Right lobe of liver (tissue), 6 donors: ENCODE data around the gene PRCP. TPM values are rescaled to one million over a fixed set of nuclear protein-coding genes. Genes with fewer than 3 reads are reported as not detected.

Experiments used
- ATAC-seq, 4 donors: fragments of 200-7000 bp; cut with Tn5 transposase; one replicate each; pipeline ENCODE4 v1.9.1; 2020; ENCODE audit warnings: mild to moderate bottlenecking in 4 of 4, moderate library complexity in 4 of 4
- DNase-seq, 3 donors: peaks; one replicate each; pipeline ENCODE4 v3.0.0-alpha.2; 2020
- H3K27ac ChIP-seq, 3 donors: fragments of 200-600 bp; one replicate each; pipeline ENCODE4 v1.8.0; 2022
- H3K27me3 ChIP-seq, 2 donors: fragments of 200-600 bp; one replicate each; pipeline ENCODE4 v1.8.0; 2022
- H3K36me3 ChIP-seq, 4 donors: fragments of 200-600 bp; sonication (generic) in 1 of 4; one replicate each; pipeline versions ENCODE4 v1.5.1 to v1.8.0; 2017 to 2022; ENCODE audit warnings: control low read depth in 1 of 4
- H3K4me1 ChIP-seq, 4 donors: fragments of 200-600 bp; sonication (generic) in 1 of 4; one replicate each; pipeline versions ENCODE4 v1.5.1 to v1.8.0; 2017 to 2022; ENCODE audit warnings: control low read depth in 1 of 4
- H3K4me3 ChIP-seq, 3 donors: fragments of 200-600 bp; one replicate each; pipeline ENCODE4 v1.8.0; 2022
- H3K9me3 ChIP-seq, 4 donors: fragments of 200-600 bp; sonication (generic) in 1 of 4; one replicate each; pipeline versions ENCODE4 v1.5.1 to v1.8.0; 2017 to 2022; ENCODE audit warnings: control low read depth in 1 of 4
- CTCF ChIP-seq, 4 donors: fragments of 200-600 bp in 3 of 4; fragments of 450-650 bp in 1 of 4; IDR thresholded peaks; one replicate each; pipeline versions ENCODE4 v1.5.1 to v1.8.0; 2016 to 2022; ENCODE audit warnings: antibody characterized with exemption in 4 of 4, mild to moderate bottlenecking in 2 of 4
- POLR2A ChIP-seq: fragments of 450-650 bp; IDR thresholded peaks from one replicate; pipeline ENCODE4 v1.6.1; 2017; ENCODE audit warnings: antibody characterized with exemption, mild to moderate bottlenecking
- WGBS: methylation state at CpG from one replicate; pipeline ENCODE4 v1.1.6; 2018; ENCODE audit warnings: low coverage, low lambda C conversion rate; ENCODE audit not compliant: insufficient coverage; ENCODE audit errors: missing lambda C conversion rate; 5-methylcytosine and 5-hydroxymethylcytosine counted together
- intact Hi-C, 2 donors: fragments of 100-400 bp; cut with DNase I; formaldehyde crosslinking; loops; one replicate each; pipeline versions ENCODE4 v1.11.2 to v1.14.1; 2022
- total RNA-seq, 6 experiments: library from RNA; depleted of rRNA in 2 of 6; stranded (reverse); fragments of >200 nt in 2 of 6; fragmentation: NEBNext Ultra II Directional in 3 of 6; extraction: Animal tissue kit (Norgen Biotek cat#: 25700) in 3 of 6; gene quantifications; one replicate each; pipeline versions ENCODE4 v1.1.0 to v1.2.4, GENCODE V29; 2016 to 2023
- donor health status: DM: no; HTN: yes; CAD: no.
- donor health status: DM: no; HTN: no; CAD: no.
- donor health status: DM: no; HTN: no; CAD: no.
- donor health status: DM: no; HTN: yes; CAD: no.
- donor health status: DM: no; HTN: yes; CAD: no.

PRCP gene
- total RNA-seq, 6 experiments from 2014 or later, result 35.4 to 84.9 (median 49.4) TPM

- intact Hi-C loops, result no loop called here
- Histone ChIP-seq H3K36me3 (no peaks in the 10 kb centered on the region), H3K27me3 (no peaks in the 10 kb centered on the region), H3K4me3 (peak overlapping the region; percentile 63 to 82 (median 80)), H3K9me3 (no peaks in the 10 kb centered on the region), H3K4me1 (peaks cover 0 to 23% (median 4%) of the 10 kb centered on the region in 4 donors), H3K27ac (peak overlapping the region; percentile 78 to 89 (median 86))
- ATAC-seq (no peak), DNase-seq (no peak)
- TF ChIP-seq CTCF (IDR thresholded peaks at IDR 0.05) (no peak), POLR2A (no peak)
- WGBS, result 25% methylated on average over 3 of the region's 3 CpGs
Measured at GRCh38 chr11:82899186-82899820, 927 bp downstream of the PRCP start.

GRCh38 chr11:82898241-82898640, 2.0 kb downstream of the PRCP start:
- DNase-seq, result no peak
- TF ChIP-seq POLR2A (no peak), CTCF (IDR thresholded peaks at IDR 0.05) (no peak)
- H3K27me3 ChIP-seq, result no peaks in the 10 kb centered on the region
- H3K27ac ChIP-seq, result no peak overlapping the region
- no peak for ATAC-seq
- H3K9me3 ChIP-seq, result no peaks in the 10 kb centered on the region
- no peaks in the 10 kb centered on the region for H3K36me3 ChIP-seq
- intact Hi-C loops, result no loop called here
- 36% methylated on average over 1 of the region's 1 CpG for WGBS
- peak overlapping the region in 2 of 3 donors; percentile 4 to 80 for H3K4me3 ChIP-seq
- peaks cover 0 to 26% (median 4%) of the 10 kb centered on the region in 4 donors for H3K4me1 ChIP-seq

- TF ChIP-seq POLR2A, result no peak
- no peak for TF ChIP-seq CTCF (IDR thresholded peaks at IDR 0.05)
- ATAC-seq (no peak), DNase-seq (no peak)
- Histone ChIP-seq H3K9me3 (no peaks in the 10 kb centered on the region), H3K27ac (no peak overlapping the region), H3K4me3 (no peak overlapping the region), H3K36me3 (no peaks in the 10 kb centered on the region), H3K4me1 (peaks cover 0 to 21% (median 2%) of the 10 kb centered on the region in 4 donors), H3K27me3 (no peaks in the 10 kb centered on the region)
- intact Hi-C loops, result no loop called here
- 90% methylated on average over 5 of the region's 6 CpGs for WGBS
Measured at GRCh38 chr11:82896183-82896582, 4.0 kb downstream of the PRCP start.

GRCh38 chr11:82895437-82896091, 4.7 kb downstream of the PRCP start:
- H3K4me1 ChIP-seq, result peaks cover 0 to 21% (median 2%) of the 10 kb centered on the region in 4 donors
- TF ChIP-seq POLR2A, result no peak
- no peak for TF ChIP-seq CTCF (IDR thresholded peaks at IDR 0.05)
- no peak overlapping the region for H3K4me3 ChIP-seq
- intact Hi-C loops, result no loop called here
- H3K27me3 ChIP-seq, result no peaks in the 10 kb centered on the region
- no peak overlapping the region for H3K27ac ChIP-seq
- H3K36me3 ChIP-seq, result no peaks in the 10 kb centered on the region
- ATAC-seq (no peak), DNase-seq (no peak)
- no peaks in the 10 kb centered on the region for H3K9me3 ChIP-seq
